ENCODE results near the gene ZNF333.

DNA sequence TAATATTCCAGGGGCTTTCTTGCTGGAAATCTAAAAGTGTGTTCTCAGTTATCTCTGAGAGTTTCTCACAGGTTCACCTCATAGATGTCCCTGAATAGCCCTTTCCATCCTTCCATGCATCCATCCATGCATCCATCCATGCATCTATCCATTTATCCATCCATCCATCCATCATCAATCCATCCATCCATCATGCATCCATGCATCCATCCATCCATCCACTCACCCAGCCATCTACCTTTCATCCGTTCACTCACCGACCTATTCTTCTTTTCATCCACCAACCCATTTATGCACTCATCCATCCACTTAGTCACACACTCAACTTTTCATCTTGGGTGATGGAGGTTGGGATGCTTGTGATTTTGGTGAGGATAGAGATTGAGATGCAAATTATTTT lies 7.8 kb upstream of the ZNF333 start:
- TF ChIP-seq, protein P1, sequence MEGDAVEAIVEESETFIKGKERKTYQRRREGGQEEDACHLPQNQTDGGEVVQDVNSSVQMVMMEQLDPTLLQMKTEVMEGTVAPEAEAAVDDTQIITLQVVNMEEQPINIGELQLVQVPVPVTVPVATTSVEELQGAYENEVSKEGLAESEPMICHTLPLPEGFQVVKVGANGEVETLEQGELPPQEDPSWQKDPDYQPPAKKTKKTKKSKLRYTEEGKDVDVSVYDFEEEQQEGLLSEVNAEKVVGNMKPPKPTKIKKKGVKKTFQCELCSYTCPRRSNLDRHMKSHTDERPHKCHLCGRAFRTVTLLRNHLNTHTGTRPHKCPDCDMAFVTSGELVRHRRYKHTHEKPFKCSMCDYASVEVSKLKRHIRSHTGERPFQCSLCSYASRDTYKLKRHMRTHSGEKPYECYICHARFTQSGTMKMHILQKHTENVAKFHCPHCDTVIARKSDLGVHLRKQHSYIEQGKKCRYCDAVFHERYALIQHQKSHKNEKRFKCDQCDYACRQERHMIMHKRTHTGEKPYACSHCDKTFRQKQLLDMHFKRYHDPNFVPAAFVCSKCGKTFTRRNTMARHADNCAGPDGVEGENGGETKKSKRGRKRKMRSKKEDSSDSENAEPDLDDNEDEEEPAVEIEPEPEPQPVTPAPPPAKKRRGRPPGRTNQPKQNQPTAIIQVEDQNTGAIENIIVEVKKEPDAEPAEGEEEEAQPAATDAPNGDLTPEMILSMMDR (IDR thresholded peaks at IDR 0.05) = no peak
- TF ChIP-seq POLR2AphosphoS5 (IDR thresholded peaks at IDR 0.05) (no peak), POLR2A (IDR thresholded peaks at IDR 0.05) (no peak), EP300 (IDR thresholded peaks at IDR 0.05) (no peak)
